BJ (cell line): ENCODE data around the gene SHISA9. TPM values are rescaled to one million over a fixed set of nuclear protein-coding genes. Genes with fewer than 3 reads are reported as not detected.

Experiments used
- CTCF ChIA-PET: fragments of 350-600 bp; formaldehyde crosslinking; extraction: SDS; loops from one replicate; lab custom pipeline; 2021; ENCODE audit warnings: antibody characterized with exemption, inconsistent platforms; lab: Yijun Ruan, JAX
- POLR2A ChIA-PET: fragments of 300-600 bp; sonication (Branson Sonifier 250); formaldehyde crosslinking; extraction: SDS; loops from one replicate; lab custom pipeline; 2021; ENCODE audit warnings: antibody characterized with exemption; lab: Charles Lee
- DNase-seq: peaks from one replicate; pipeline ENCODE4 v3.0.0-alpha.2; 2011; ENCODE audit warnings: low read depth
- H3K27me3 ChIP-seq: 2 replicates; pipeline ENCODE4 v1.6.0; 2011; ENCODE audit warnings: low read length; ENCODE audit not compliant: control insufficient read depth, insufficient read depth
- H3K36me3 ChIP-seq: 2 replicates; pipeline ENCODE4 v1.5.1; 2011; ENCODE audit warnings: low read length; ENCODE audit not compliant: control insufficient read depth, insufficient read depth
- H3K4me3 ChIP-seq: 2 replicates; pipeline ENCODE4 v1.5.1; 2011; ENCODE audit warnings: low read depth, mild to moderate bottlenecking, control low read depth, low read length
- polyA plus RNA-seq: library from polyadenylated mRNA; depleted of rRNA; stranded (reverse); fragments of >200 nt; gene quantifications from 2 replicates; pipeline ENCODE4 v1.2.3, GENCODE V29; 2011
- TF ChIP-seq, protein P1 (sequence below): IDR thresholded peaks from 2 replicates; pipeline ENCODE4 v1.5.1; 2011; ENCODE audit warnings: low read depth, mild to moderate bottlenecking, control low read depth, inconsistent platforms, low read length, moderate library complexity; ENCODE audit not compliant: insufficient read depth

SHISA9 gene
- polyA plus RNA-seq, 1 experiment, result not detected

DNA sequence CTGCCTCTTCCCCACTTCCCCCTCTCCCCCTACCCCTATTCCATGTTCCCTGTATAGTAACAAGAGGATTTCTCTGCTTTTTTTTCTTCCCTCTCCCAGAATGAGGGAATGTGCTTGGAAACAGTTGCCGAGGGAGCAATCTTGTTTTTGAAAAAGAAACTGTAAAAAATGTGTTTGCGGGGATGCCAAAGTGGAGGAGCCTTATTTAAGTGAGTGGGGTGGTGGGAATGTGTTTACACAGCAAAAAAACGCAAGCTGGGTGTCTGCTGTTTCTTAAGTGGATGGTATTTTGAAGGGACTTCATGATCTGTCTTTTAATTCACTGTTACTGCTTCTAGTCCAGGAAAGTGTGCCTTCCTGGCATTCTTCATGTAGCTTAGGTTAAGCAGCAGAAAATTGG is 254.4 kb downstream of the SHISA9 start:
- Histone ChIP-seq H3K4me3 (no peak overlapping the region), H3K27me3 (no peaks in the 10 kb centered on the region), H3K36me3 (no peaks in the 10 kb centered on the region)
- no peak for DNase-seq
- TF ChIP-seq, protein P1, sequence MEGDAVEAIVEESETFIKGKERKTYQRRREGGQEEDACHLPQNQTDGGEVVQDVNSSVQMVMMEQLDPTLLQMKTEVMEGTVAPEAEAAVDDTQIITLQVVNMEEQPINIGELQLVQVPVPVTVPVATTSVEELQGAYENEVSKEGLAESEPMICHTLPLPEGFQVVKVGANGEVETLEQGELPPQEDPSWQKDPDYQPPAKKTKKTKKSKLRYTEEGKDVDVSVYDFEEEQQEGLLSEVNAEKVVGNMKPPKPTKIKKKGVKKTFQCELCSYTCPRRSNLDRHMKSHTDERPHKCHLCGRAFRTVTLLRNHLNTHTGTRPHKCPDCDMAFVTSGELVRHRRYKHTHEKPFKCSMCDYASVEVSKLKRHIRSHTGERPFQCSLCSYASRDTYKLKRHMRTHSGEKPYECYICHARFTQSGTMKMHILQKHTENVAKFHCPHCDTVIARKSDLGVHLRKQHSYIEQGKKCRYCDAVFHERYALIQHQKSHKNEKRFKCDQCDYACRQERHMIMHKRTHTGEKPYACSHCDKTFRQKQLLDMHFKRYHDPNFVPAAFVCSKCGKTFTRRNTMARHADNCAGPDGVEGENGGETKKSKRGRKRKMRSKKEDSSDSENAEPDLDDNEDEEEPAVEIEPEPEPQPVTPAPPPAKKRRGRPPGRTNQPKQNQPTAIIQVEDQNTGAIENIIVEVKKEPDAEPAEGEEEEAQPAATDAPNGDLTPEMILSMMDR, result no peak
- ChIA-PET POLR2A (no interaction called here), CTCF (no interaction called here)

DNA sequence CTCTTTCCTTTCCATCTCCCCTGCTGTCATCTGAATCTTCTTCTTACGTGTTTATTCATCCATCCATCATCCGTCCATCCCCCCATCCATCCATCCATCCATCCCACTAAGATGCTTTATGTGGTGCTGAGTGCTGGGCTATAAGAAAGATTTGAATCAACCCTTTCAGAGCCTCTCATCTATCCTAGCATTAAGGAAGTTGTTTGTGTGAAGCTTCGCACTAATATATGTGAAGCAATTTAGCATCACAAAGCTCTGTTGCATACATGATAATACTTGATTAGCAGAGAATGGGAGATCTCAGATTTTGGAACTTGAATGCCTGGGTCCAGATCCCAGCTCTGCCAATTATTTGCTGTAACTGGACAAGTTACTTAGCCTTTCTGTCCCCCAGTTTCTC is 255.7 kb downstream of the SHISA9 start:
- CTCF ChIA-PET, result no interaction called here
- POLR2A ChIA-PET, result no interaction called here
- Histone ChIP-seq H3K27me3 (no peaks in the 10 kb centered on the region), H3K36me3 (no peaks in the 10 kb centered on the region), H3K4me3 (no peak overlapping the region)
- DNase-seq, result no peak
- TF ChIP-seq, protein P1, result no peak

DNA sequence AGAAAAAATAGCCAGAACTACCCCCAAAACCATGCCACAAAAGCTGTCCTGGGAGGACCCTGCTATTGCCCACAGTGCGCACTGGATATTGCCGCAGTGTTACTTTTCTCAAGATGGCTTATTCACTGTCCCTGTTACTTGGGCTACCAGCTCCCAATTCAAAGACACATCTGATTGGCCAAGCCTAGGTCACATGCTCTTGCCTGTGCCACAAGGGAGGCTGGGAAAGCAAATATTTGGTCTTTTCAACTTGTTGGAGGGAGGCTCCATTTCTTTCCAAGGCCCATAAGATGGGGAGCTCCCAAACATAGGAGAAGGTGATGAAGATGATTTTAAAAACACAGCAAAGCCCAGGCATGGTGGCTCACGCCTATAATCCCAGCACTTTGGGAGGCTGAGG is 257.0 kb downstream of the SHISA9 start:
- ChIA-PET POLR2A (no interaction called here), CTCF (no interaction called here)
- H3K27me3 ChIP-seq, result no peaks in the 10 kb centered on the region
- TF ChIP-seq, protein P1, result no peak
- no peak overlapping the region for H3K4me3 ChIP-seq
- DNase-seq, result no peak
- no peaks in the 10 kb centered on the region for H3K36me3 ChIP-seq

DNA sequence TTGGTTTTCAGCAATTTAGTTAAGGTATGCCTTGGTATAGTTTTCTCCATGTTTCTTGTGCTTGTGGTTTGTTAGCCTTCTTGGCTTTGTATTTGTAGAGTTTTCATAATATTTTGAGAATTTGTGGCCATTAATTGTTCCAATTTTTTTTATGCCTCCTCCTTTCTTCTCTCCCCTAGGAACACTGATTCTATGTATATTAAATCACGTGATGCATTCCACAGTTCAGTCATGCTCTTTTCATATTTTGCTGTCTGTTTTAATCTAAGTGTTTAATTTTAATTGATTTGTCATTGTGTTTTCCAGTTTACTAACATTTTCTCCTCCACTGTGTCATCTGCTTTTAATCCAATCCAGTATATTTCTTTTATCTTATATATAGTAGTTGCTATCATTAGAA is 263.6 kb downstream of the SHISA9 start:
- no peak overlapping the region for H3K4me3 ChIP-seq

DNA sequence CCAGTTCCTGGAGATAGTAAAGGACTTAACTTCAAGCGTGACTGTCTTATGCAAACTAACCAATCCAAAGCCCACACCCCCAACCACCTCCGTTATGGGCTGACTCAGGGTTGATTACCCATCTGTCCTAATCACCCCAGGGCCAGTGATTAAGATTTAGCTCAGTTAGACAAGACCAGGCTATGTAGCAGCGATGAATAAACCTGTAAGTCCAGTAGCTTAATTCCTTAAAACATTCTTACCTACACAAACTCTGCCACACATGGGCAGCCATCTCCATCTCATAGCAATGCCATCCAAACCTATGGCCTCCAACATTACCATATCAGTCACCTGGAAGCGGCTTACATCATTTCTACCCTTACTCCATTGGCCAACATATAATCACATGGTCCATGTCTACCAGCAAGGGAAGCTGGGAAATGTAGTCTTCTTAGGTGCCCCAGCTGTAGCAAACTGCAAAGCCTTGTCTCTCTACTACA is 266.7 kb downstream of the SHISA9 start:
- Histone ChIP-seq H3K36me3 (no peaks in the 10 kb centered on the region), H3K4me3 (no peak overlapping the region), H3K27me3 (no peaks in the 10 kb centered on the region)
- no peak for DNase-seq
- ChIA-PET POLR2A (no interaction called here), CTCF (no interaction called here)
- TF ChIP-seq, protein P1, result no peak

More for the DNA sequence above, 263.6 kb downstream of the SHISA9 start:
- H3K27me3 ChIP-seq, result no peaks in the 10 kb centered on the region
- TF ChIP-seq, protein P1, result no peak
- H3K36me3 ChIP-seq, result no peaks in the 10 kb centered on the region
- no peak for DNase-seq
- ChIA-PET CTCF (no interaction called here), POLR2A (no interaction called here)
